D721Med (cell line): ENCODE measurements around the gene FAM135A.

Experiments used
- DNase-seq: peaks from one replicate; pipeline ENCODE4 v3.0.0; 2011; ENCODE audit warnings: low spot score; ENCODE audit not compliant: insufficient read length
- FAIRE-seq: peaks from 2 replicates; lab custom pipeline; 2011; peaks lifted over from hg19 to GRCh38; lab: Jason Lieb, UNC
- CTCF ChIP-seq: IDR thresholded peaks from 2 replicates; pipeline ENCODE4 v1.5.1; 2012; ENCODE audit warnings: mild to moderate bottlenecking, control low read depth; ENCODE audit not compliant: insufficient read depth; ENCODE audit errors: missing control alignments

FAM135A gene

DNA sequence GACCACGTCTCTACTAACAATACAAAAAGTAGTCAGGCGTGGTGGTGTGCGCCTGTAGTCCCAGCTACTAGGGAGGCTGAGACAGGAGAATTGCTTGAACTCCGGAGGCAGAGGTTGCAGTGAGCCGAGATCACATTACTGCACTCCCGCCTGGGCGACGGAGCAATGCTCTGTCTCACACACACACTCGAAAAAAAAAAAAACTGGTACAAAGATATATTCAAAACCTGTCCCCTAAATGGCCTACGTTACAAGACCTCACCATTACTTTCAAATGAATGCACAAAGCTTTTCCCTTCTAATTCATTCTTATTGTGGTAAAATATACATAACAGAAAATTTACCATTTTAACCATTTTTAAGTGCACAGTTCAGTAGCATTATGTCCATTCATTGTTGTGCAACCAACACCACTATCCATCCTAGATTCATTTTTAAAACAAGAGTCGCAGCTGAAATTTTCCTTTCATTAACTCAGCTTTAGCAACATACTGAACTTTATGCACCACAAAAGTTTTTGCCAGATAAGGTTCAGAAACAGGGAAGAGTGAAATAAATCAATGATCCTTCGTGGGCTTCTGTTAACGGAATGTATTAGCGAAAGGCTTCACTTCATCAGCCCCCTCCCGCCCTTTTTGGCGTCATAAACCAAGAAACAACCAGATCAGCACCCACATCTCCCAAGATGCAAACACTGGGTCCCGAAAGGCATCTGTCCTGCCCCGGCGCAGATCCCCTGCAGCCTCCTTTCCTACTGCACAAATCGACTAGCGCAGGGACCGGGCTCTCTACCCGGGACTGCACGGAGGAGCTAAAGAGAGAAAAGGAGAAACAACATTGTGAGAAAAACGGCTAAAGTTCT lies 825 bp upstream of the FAM135A start:
- TF ChIP-seq CTCF, result no peak
- no peak for DNase-seq
- no peak for FAIRE-seq

GRCh38 chr6:70413992-70414494 lies 735 bp downstream of the FAM135A start:
- FAIRE-seq (no peak), DNase-seq (no peak)

GRCh38 chr6:70414813-70415212 lies 1.5 kb downstream of the FAM135A start:
- no peak for TF ChIP-seq CTCF
- FAIRE-seq, result no peak
- DNase-seq, result no peak

More at GRCh38 chr6:70413992-70414494, 735 bp downstream of the FAM135A start:
- no peak for TF ChIP-seq CTCF

- TF ChIP-seq CTCF, result no peak
- DNase-seq, result no peak
- FAIRE-seq, result no peak
Measured at GRCh38 chr6:70415247-70415646, 1.9 kb downstream of the FAM135A start.

GRCh38 chr6:70415660-70416059 lies 2.4 kb downstream of the FAM135A start:
- no peak for DNase-seq
- no peak for TF ChIP-seq CTCF
- no peak for FAIRE-seq

DNA sequence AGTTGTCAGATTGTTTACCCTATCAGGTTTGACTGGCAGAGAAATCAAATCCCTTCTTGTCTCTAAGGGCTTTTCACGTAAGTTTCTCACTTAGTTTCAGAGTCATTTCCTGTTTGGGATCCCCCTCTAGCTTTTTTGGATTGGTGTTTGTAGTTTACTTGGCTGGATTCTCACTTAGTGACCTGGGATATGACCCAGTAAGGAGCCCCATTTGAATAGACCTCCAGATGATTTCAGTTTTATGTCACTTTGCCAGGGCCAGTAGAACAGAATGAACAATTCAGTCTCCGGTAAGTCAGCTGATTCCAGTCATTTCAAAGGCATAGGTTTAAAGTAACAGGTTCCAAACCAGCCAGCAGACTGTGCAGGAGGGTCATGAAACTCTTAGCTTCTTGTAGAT lies 8.2 kb downstream of the FAM135A start:
- TF ChIP-seq CTCF, result no peak
- DNase-seq (no peak), FAIRE-seq (no peak)
